ENCODE data around the gene PCDHGA1.
"Not testable (repeated sequence)": the region's sequence is repeated elsewhere in the genome, so short reads cannot be mapped to it uniquely, and the experiment has no call there.

PCDHGA1 gene

GRCh38 chr5:141431286-141431685, 101.0 kb downstream of the PCDHGA1 start:
- TF ChIP-seq FOXK2 (IDR thresholded peaks at IDR 0.05): no peak
- TF ChIP-seq SP1 (IDR thresholded peaks at IDR 0.05): no peak
- TF ChIP-seq SUZ12 (IDR thresholded peaks at IDR 0.05): no peak
- no peak for TF ChIP-seq FOXA1 (IDR thresholded peaks at IDR 0.05)
- TF ChIP-seq CTBP1 (IDR thresholded peaks at IDR 0.05; ENCODE audit: borderline replicate concordance): no peak
- TF ChIP-seq L3MBTL2 (conservative IDR thresholded peaks at IDR 0.05): no peak
- no peak for TF ChIP-seq BHLHE40 (IDR thresholded peaks at IDR 0.05; ENCODE audit: borderline replicate concordance)
- TF ChIP-seq FOXM1 (IDR thresholded peaks at IDR 0.05; ENCODE audit: borderline replicate concordance): no peak
- no peak for TF ChIP-seq ZNF384 (IDR thresholded peaks at IDR 0.05)
- TF ChIP-seq HDGF (IDR thresholded peaks at IDR 0.05; ENCODE audit: borderline replicate concordance): no peak
- no peak for TF ChIP-seq LEF1 (IDR thresholded peaks at IDR 0.05; ENCODE audit: borderline replicate concordance)
- no peak for DNase-seq (ENCODE audit: extremely low spot score)
- POLR2A ChIA-PET: no interaction called here
- CTCF ChIA-PET: interaction anchor here (1.6 kb wide), 1 partner anchor 10 kb away, joined by 6 read pairs; the partner anchor contains the start of gene PCDHGA11

GRCh38 chr5:141432308-141432707, 102.0 kb downstream of the PCDHGA1 start:
- POLR2A ChIA-PET; CTCF ChIA-PET; DNase-seq (ENCODE audit: extremely low spot score): not testable (repeated sequence)

- POLR2A ChIA-PET; DNase-seq (ENCODE audit: extremely low spot score); CTCF ChIA-PET: not testable (repeated sequence)
Observed at GRCh38 chr5:141432726-141433125, 102.4 kb downstream of the PCDHGA1 start.

GRCh38 chr5:141434006-141434405, 103.7 kb downstream of the PCDHGA1 start:
- POLR2A ChIA-PET: no interaction called here
- no peak for DNase-seq (ENCODE audit: extremely low spot score)
- CTCF ChIA-PET: no interaction called here
- TF ChIP-seq FOXK2 (IDR thresholded peaks at IDR 0.05): no peak
- no peak for TF ChIP-seq ELF4 (IDR thresholded peaks at IDR 0.05)
- no peak for TF ChIP-seq L3MBTL2 (conservative IDR thresholded peaks at IDR 0.05)
- no peak for TF ChIP-seq NFRKB (IDR thresholded peaks at IDR 0.05)
- TF ChIP-seq PKNOX1 (IDR thresholded peaks at IDR 0.05): no peak
- TF ChIP-seq LEF1 (IDR thresholded peaks at IDR 0.05; ENCODE audit: borderline replicate concordance): no peak
- no peak for TF ChIP-seq BHLHE40 (IDR thresholded peaks at IDR 0.05; ENCODE audit: borderline replicate concordance)
- TF ChIP-seq CTBP1 (IDR thresholded peaks at IDR 0.05; ENCODE audit: borderline replicate concordance): no peak
- TF ChIP-seq HDGF (IDR thresholded peaks at IDR 0.05; ENCODE audit: borderline replicate concordance): no peak
- TF ChIP-seq ARNT (IDR thresholded peaks at IDR 0.05): no peak
- no peak for TF ChIP-seq SP1 (IDR thresholded peaks at IDR 0.05)

- ChIA-PET CTCF (no interaction called here), POLR2A (no interaction called here)
- TF ChIP-seq HDGF (IDR thresholded peaks at IDR 0.05; ENCODE audit: borderline replicate concordance): no peak
- TF ChIP-seq BHLHE40 (IDR thresholded peaks at IDR 0.05; ENCODE audit: borderline replicate concordance): no peak
- no peak for TF ChIP-seq FOXK2 (IDR thresholded peaks at IDR 0.05)
- TF ChIP-seq FOXM1 (IDR thresholded peaks at IDR 0.05; ENCODE audit: borderline replicate concordance): no peak
- no peak for TF ChIP-seq TARDBP (IDR thresholded peaks at IDR 0.05)
- TF ChIP-seq CTBP1 (IDR thresholded peaks at IDR 0.05; ENCODE audit: borderline replicate concordance): no peak
- no peak for TF ChIP-seq ZNF384 (IDR thresholded peaks at IDR 0.05)
- no peak for TF ChIP-seq FOXA1 (IDR thresholded peaks at IDR 0.05)
- no peak for TF ChIP-seq PKNOX1 (IDR thresholded peaks at IDR 0.05)
Observed at GRCh38 chr5:141437221-141437620, 106.9 kb downstream of the PCDHGA1 start.

GRCh38 chr5:141439411-141440141, 109.3 kb downstream of the PCDHGA1 start:
- CTCF ChIA-PET: no interaction called here
- POLR2A ChIA-PET: no interaction called here
- TF ChIP-seq L3MBTL2 (conservative IDR thresholded peaks at IDR 0.05): no peak
- TF ChIP-seq NFRKB (IDR thresholded peaks at IDR 0.05): no peak
- TF ChIP-seq SP1 (IDR thresholded peaks at IDR 0.05): no peak
- TF ChIP-seq ZNF384 (IDR thresholded peaks at IDR 0.05): no peak
- TF ChIP-seq LEF1 (IDR thresholded peaks at IDR 0.05; ENCODE audit: borderline replicate concordance): no peak
- no peak for TF ChIP-seq BHLHE40 (IDR thresholded peaks at IDR 0.05; ENCODE audit: borderline replicate concordance)
- no peak for TF ChIP-seq FOXK2 (IDR thresholded peaks at IDR 0.05)
- TF ChIP-seq SUZ12 (IDR thresholded peaks at IDR 0.05): no peak
- no peak for TF ChIP-seq ELF4 (IDR thresholded peaks at IDR 0.05)
- DNase-seq (ENCODE audit: extremely low spot score): no peak

More at GRCh38 chr5:141437221-141437620, 106.9 kb downstream of the PCDHGA1 start:
- no peak for DNase-seq (ENCODE audit: extremely low spot score)

- CTCF ChIA-PET: no interaction called here
- POLR2A ChIA-PET: no interaction called here
- no peak for DNase-seq (ENCODE audit: extremely low spot score)
- TF ChIP-seq TARDBP (IDR thresholded peaks at IDR 0.05): no peak
- no peak for TF ChIP-seq SUZ12 (IDR thresholded peaks at IDR 0.05)
- TF ChIP-seq FOXK2 (IDR thresholded peaks at IDR 0.05): no peak
- no peak for TF ChIP-seq FOXA1 (IDR thresholded peaks at IDR 0.05)
Observed at GRCh38 chr5:141440341-141440740, 110.0 kb downstream of the PCDHGA1 start.

Measured in HEK293T (cell line).